ENCODE results near the gene FARP1.

The FARP1 gene

GRCh38 chr13:98399756-98400155 is 256.9 kb downstream of the FARP1 start:
- TF ChIP-seq, protein P1, sequence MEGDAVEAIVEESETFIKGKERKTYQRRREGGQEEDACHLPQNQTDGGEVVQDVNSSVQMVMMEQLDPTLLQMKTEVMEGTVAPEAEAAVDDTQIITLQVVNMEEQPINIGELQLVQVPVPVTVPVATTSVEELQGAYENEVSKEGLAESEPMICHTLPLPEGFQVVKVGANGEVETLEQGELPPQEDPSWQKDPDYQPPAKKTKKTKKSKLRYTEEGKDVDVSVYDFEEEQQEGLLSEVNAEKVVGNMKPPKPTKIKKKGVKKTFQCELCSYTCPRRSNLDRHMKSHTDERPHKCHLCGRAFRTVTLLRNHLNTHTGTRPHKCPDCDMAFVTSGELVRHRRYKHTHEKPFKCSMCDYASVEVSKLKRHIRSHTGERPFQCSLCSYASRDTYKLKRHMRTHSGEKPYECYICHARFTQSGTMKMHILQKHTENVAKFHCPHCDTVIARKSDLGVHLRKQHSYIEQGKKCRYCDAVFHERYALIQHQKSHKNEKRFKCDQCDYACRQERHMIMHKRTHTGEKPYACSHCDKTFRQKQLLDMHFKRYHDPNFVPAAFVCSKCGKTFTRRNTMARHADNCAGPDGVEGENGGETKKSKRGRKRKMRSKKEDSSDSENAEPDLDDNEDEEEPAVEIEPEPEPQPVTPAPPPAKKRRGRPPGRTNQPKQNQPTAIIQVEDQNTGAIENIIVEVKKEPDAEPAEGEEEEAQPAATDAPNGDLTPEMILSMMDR (IDR thresholded peaks at IDR 0.05; ENCODE audit: low read depth, low read length) = no peak
- no peak overlapping the region for H3K4me3 ChIP-seq (replicated peaks in 1 of 2; ENCODE audit: low read depth in 2 of 2, low read length in 2 of 2)
- DNase-seq (ENCODE audit: low read depth in 2 of 2) = no peak

GRCh38 chr13:98401934-98402333 is 259.0 kb downstream of the FARP1 start:
- no peak overlapping the region for H3K4me3 ChIP-seq (replicated peaks in 1 of 2; ENCODE audit: low read depth in 2 of 2, low read length in 2 of 2)
- DNase-seq (ENCODE audit: low read depth in 2 of 2) = no peak
- TF ChIP-seq, protein P1 (IDR thresholded peaks at IDR 0.05; ENCODE audit: low read depth, low read length) = no peak

DNA sequence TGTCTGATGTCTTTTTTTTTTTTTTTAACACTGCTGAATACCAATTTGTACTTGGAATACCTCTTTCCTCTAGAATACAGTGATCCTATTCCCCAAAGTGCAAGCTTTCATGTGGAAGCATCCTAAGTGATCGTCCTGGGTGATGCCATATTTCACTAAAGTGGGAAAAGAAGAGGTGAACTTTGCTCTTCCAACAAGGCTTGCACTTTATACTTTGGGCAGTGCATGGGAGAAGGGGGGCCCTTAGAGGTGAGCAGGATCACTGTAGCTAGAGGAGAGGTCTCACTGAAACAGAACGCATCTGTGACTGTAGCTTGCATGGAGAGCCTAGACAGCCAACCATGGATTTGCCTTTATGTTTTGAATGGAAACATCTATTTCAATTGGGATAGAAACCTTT is 260.2 kb downstream of the FARP1 start:
- TF ChIP-seq, protein P1 (IDR thresholded peaks at IDR 0.05; ENCODE audit: low read depth, low read length) = no peak
- H3K4me3 ChIP-seq (replicated peaks in 1 of 2; ENCODE audit: low read depth in 2 of 2, low read length in 2 of 2) = no peak overlapping the region
- no peak for DNase-seq (ENCODE audit: low read depth in 2 of 2)

DNA sequence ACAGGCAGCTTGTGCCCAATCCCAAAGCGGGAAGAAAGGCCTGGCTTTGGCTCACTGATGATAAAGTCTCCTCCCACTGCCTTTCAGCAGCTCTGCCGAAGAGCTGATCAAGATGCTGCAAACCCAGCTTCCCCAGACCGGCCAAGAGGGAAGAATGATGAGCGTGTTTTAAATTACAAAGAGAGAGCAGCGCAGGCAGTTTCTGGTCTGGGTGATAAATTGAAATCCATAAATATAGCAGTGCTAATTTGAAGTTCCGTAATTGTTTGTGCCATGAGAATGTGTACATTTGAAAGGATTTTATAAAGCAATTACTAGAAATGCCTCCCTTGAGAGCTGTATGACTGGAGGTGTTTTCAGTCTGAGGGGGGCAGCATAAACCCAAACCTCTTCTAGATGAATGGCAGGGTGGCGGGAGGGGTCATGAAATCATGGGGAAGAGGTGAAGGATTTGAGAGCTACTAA is 262.2 kb downstream of the FARP1 start:
- peak in 1 of 2 donors; percentile 72 for DNase-seq (ENCODE audit: low read depth in 2 of 2)
- no peak overlapping the region for H3K4me3 ChIP-seq (replicated peaks in 1 of 2; ENCODE audit: low read depth in 2 of 2, low read length in 2 of 2)
- TF ChIP-seq, protein P1 (IDR thresholded peaks at IDR 0.05; ENCODE audit: low read depth, low read length) = no peak

- H3K4me3 ChIP-seq (replicated peaks in 1 of 2; ENCODE audit: low read depth in 2 of 2, low read length in 2 of 2) = no peak overlapping the region
- TF ChIP-seq, protein P1 (IDR thresholded peaks at IDR 0.05; ENCODE audit: low read depth, low read length) = no peak
- DNase-seq (ENCODE audit: low read depth in 2 of 2) = no peak
Observed at GRCh38 chr13:98405690-98406344, 262.9 kb downstream of the FARP1 start.

GRCh38 chr13:98406427-98406826 is 263.5 kb downstream of the FARP1 start:
- H3K4me3 ChIP-seq (replicated peaks in 1 of 2; ENCODE audit: low read depth in 2 of 2, low read length in 2 of 2) = no peak overlapping the region
- no peak for DNase-seq (ENCODE audit: low read depth in 2 of 2)
- TF ChIP-seq, protein P1 (IDR thresholded peaks at IDR 0.05; ENCODE audit: low read depth, low read length) = no peak

DNA sequence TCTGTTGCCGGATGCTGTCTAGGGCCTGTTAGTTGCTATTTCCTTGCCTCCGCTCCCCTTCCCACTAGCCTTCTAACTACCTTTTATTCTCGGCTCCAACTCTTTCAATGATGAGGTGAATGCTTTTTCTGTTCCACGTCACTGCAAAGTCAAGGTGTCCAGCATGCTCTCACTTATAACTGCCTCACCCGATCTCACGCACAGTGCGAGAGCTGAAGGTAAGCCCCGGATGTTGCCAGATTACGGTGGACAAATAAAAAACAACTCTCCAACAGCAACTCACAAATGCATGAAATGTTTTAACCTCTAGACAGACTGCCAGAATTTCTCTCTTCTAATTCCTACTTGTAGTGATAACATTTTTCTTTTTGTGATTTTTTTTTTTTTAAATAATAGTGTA is 264.1 kb downstream of the FARP1 start:
- H3K4me3 ChIP-seq (replicated peaks in 1 of 2; ENCODE audit: low read depth in 2 of 2, low read length in 2 of 2) = no peak overlapping the region
- DNase-seq (ENCODE audit: low read depth in 2 of 2) = no peak
- TF ChIP-seq, protein P1 (IDR thresholded peaks at IDR 0.05; ENCODE audit: low read depth, low read length) = no peak
